SJSA1 (cell line): Measurements from ENCODE around the gene FSTL5. TPM values are rescaled to one million over a fixed set of nuclear protein-coding genes. Genes with fewer than 3 reads are reported as not detected.

Experiments
- DNase-seq, 2 experiments: peaks; one replicate each; pipeline ENCODE4 v3.0.0-alpha.2; 2015 to 2020; ENCODE audit warnings: low spot score in 2 of 2, low read depth in 1 of 2
- H3K27ac ChIP-seq: fragments of 250-450 bp; sonication (Bioruptor Pico); 2 replicates; pipeline ENCODE4 v1.5.1; 2020; ENCODE audit warnings: mild to moderate bottlenecking, moderate library complexity
- H3K27me3 ChIP-seq: fragments of 250-450 bp; sonication (Bioruptor Pico); replicated peaks from 2 replicates; pipeline ENCODE4 v1.5.1; 2020; ENCODE audit warnings: mild to moderate bottlenecking, moderate library complexity
- H3K36me3 ChIP-seq: fragments of 250-450 bp; sonication (Bioruptor Pico); 2 replicates; pipeline ENCODE4 v1.5.1; 2020; ENCODE audit warnings: mild to moderate bottlenecking
- H3K4me1 ChIP-seq: fragments of 250-450 bp; sonication (Bioruptor Pico); replicated peaks from 2 replicates; pipeline ENCODE4 v1.6.1; 2021; ENCODE audit warnings: mild to moderate bottlenecking
- H3K4me3 ChIP-seq: fragments of 250-450 bp; sonication (Bioruptor Pico); 2 replicates; pipeline ENCODE4 v1.5.1; 2020; ENCODE audit warnings: mild to moderate bottlenecking
- H3K9me3 ChIP-seq: fragments of 250-450 bp; sonication (Bioruptor Pico); replicated peaks from 2 replicates; pipeline ENCODE4 v1.5.1; 2020; ENCODE audit warnings: mild to moderate bottlenecking
- total RNA-seq: library from RNA; depleted of rRNA; stranded (reverse); fragments of >200 nt; shearing (Covaris generic); gene quantifications from 2 replicates; pipeline ENCODE4 v1.2.3, GENCODE V29; 2014

FSTL5 gene
- total RNA-seq, 1 experiment from 2014 or later, result not detected

DNA sequence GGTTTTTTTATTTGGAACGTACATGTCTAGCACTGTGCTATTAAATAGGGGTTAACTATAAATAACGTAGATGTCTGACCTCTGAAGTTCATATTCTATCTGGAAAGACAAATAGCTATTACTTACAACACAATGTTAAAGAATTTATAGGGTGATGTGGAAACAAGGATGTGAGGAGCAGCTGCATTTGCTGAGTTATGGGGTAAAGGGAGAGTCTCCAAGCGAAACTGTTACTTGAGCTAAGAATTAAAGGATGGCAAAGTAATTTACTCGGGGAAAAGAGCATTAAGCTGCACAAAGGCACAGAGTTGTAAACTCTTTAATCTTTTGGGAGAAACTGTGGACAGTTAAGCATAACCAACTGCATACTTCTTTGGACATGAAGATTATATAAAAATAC, 117.7 kb downstream of the FSTL5 start:
- DNase-seq, result no peak
- H3K4me3 ChIP-seq, result no peak overlapping the region
- H3K36me3 ChIP-seq, result no peaks in the 10 kb centered on the region
- no peaks in the 10 kb centered on the region; the same call in 1 of the 2 replicates for H3K9me3 ChIP-seq
- no peaks in the 10 kb centered on the region for H3K27me3 ChIP-seq
- no peak overlapping the region for H3K27ac ChIP-seq
- H3K4me1 ChIP-seq, result no peaks in the 10 kb centered on the region

DNA sequence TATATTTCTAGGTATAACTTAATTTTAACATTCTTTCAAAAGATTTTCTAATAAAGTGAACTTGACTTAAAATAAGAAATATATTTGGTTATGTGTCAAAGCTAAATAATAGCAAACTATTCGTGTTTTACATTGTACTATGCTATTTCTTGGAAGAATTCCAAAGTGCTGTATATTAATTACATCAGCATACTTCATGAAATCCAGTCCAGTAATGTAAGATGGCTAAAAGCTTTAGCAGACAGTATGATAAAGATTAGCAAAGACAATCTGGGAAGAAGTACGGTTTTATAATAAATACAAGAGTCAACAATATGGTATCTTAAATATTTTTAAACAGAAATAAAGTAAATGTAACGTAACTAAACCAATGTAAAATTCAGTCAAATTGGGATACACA, 125.7 kb downstream of the FSTL5 start:
- no peak for DNase-seq
- no peaks in the 10 kb centered on the region for H3K27me3 ChIP-seq
- H3K4me3 ChIP-seq, result no peak overlapping the region
- no peak overlapping the region for H3K27ac ChIP-seq
- peaks cover 5% of the 10 kb centered on the region; the same call in 1 of the 2 replicates for H3K9me3 ChIP-seq
- no peaks in the 10 kb centered on the region for H3K36me3 ChIP-seq
- H3K4me1 ChIP-seq, result no peaks in the 10 kb centered on the region

DNA sequence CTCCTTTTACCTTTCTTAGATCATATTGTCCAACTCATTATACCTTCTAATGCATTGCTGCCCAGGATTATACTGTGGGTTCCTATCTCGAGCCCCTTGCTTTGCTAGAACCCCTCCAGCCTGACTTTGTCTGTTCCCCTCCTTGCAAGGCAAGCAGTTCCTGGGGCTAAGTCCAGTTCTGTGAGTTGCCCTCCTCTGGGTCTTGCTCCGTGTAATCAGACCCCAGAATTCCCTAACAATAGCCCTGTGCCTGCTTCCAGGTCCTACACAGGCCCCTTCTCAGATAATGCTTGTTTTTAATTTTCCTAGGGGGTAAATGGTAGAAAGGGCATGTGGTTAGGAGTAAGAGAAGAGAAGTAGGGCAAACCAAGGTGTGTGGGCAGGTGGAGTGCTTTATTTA, 145.9 kb downstream of the FSTL5 start:
- no peak overlapping the region for H3K4me3 ChIP-seq
- H3K27ac ChIP-seq, result no peak overlapping the region
- H3K4me1 ChIP-seq, result no peaks in the 10 kb centered on the region
- H3K9me3 ChIP-seq, result no peaks in the 10 kb centered on the region
- no peak for DNase-seq
- H3K36me3 ChIP-seq, result no peaks in the 10 kb centered on the region
- no peaks in the 10 kb centered on the region for H3K27me3 ChIP-seq

DNA sequence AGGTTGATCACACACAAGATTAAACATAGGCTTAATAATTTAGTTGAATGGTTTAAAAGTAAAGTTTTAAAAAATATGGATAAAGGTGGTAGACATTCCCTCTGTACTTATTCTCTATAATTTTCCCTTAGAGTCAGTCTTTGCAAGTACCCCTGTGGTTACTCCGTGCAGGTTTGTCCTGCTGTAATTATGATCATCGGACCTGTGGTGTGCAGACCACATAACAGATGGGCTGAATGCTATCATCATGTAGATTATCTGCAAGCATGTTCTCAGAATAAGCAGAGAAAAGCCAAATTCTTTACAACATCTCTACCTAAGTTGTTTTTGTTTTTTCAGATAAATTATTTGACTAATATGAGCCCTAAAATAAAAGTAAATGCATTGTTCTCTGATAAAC, 146.8 kb downstream of the FSTL5 start:
- Histone ChIP-seq H3K9me3 (0 out of 2 replicates have a peak, but pooled peaks cover under 1% of the 10 kb centered on the region), H3K27ac (no peak overlapping the region), H3K36me3 (no peaks in the 10 kb centered on the region), H3K4me3 (no peak overlapping the region), H3K27me3 (no peaks in the 10 kb centered on the region), H3K4me1 (no peaks in the 10 kb centered on the region)
- no peak for DNase-seq

DNA sequence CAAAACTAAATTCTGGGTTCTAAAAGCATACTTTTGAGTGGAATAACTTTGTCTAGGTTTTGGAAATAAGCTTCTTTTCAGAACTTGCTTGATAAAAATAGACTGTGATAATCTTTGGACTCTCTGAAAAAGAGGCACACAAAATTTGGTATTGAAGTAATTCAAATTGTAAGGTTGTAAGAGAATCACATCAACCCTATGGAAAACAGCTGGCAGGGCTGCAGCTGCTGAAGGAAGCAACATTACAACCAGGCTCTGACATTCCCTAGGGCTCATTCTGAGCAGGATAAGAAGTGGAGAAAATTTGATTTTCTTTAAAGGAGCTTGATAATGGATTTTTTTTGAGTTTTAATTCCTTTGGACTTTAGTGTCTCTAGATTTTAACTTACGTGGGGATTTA, 147.6 kb downstream of the FSTL5 start:
- Histone ChIP-seq H3K27ac (no peak overlapping the region), H3K4me3 (no peak overlapping the region), H3K36me3 (no peaks in the 10 kb centered on the region), H3K4me1 (no peaks in the 10 kb centered on the region), H3K9me3 (0 out of 2 replicates have a peak, but pooled peaks cover 4% of the 10 kb centered on the region), H3K27me3 (no peaks in the 10 kb centered on the region)
- no peak for DNase-seq

DNA sequence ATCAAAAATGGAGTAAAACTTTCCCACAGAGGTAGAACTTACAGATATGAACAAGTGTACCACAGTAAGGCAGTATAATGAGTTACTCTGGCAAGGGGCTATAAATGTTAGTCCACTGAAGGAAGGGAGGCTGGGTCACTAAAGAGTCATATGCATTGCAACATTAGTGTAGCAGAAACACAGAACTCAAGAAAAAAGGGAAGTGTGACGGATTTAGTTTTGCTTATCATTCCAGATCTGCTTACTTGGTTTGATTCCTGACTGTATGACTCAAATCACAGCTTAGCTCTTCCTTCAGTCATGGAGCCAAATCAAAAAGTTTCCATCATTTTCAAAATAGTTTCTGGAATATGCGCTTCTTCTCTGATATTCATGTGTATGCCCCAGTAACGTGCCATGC, 148.7 kb downstream of the FSTL5 start:
- Histone ChIP-seq H3K27ac (no peak overlapping the region), H3K36me3 (no peaks in the 10 kb centered on the region), H3K4me1 (no peaks in the 10 kb centered on the region), H3K27me3 (no peaks in the 10 kb centered on the region), H3K9me3 (0 out of 2 replicates have a peak, but pooled peaks cover 4% of the 10 kb centered on the region), H3K4me3 (no peak overlapping the region)
- no peak for DNase-seq

DNA sequence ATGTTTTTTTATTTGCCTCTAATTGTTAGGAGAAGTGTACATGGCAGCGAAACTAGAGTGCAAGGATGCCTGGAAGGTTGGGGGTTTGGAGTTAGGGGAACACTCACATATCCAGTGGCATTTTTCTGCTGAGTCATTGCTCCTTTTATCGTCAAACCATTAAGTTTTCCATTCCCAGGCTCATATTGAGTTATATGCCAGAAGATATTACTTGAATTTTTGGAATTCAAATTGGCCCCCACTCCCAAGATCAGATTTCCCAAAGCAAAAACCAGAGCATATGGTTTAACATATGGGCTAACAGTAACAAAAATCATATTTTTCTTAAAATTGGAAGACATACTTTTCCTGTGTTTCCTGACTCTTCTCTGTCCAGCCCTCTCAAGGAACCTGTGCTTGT, 152.7 kb downstream of the FSTL5 start:
- 0 out of 2 replicates have a peak, but pooled peaks cover 4% of the 10 kb centered on the region for H3K9me3 ChIP-seq
- no peaks in the 10 kb centered on the region for H3K36me3 ChIP-seq
- H3K27ac ChIP-seq, result no peak overlapping the region
- H3K4me3 ChIP-seq, result no peak overlapping the region
- H3K4me1 ChIP-seq, result no peaks in the 10 kb centered on the region
- no peaks in the 10 kb centered on the region for H3K27me3 ChIP-seq
- no peak for DNase-seq

DNA sequence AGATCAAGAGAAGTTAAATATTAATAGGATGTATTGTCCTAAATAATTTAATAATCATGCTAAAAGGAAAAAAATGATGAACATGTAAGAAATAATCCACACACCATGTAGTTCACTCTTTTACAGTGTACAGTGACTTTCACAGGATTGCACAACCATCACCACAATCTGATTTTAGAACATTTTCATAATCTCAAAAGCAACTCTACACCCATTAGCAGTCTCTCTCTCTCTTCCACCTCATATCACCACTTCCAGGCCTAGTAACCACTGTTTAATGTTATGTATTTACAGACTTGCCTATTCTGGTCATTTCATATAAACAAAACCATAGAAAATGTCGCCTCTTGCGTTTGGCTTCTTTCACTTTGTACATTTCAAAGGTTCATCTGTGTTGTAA, 153.4 kb downstream of the FSTL5 start:
- Histone ChIP-seq H3K4me3 (no peak overlapping the region), H3K9me3 (0 out of 2 replicates have a peak, but pooled peaks cover 4% of the 10 kb centered on the region), H3K27ac (no peak overlapping the region), H3K36me3 (no peaks in the 10 kb centered on the region), H3K4me1 (no peaks in the 10 kb centered on the region), H3K27me3 (no peaks in the 10 kb centered on the region)
- DNase-seq, result no peak

DNA sequence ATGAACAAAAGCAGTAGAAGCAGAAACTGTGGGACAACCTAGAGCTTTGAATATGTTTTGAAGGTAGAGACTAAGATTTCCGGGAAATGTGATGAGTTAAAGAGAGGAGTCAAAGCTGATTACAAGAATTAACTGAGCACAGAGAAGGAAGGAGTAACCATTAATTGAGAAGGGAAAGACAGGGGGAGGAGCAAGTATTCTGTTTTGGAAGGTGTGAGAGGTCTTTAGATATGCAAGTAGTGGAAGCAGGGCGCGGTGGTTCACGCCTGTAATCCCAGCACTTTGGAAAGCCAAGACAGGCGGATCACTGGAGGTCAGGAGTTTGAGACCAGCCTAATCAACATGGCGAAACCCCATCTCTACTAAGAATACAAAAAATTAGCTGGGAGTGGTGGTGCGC, 171.5 kb downstream of the FSTL5 start:
- no peaks in the 10 kb centered on the region for H3K36me3 ChIP-seq
- no peaks in the 10 kb centered on the region for H3K27me3 ChIP-seq
- H3K27ac ChIP-seq, result no peak overlapping the region
- no peak overlapping the region for H3K4me3 ChIP-seq
- H3K4me1 ChIP-seq, result no peaks in the 10 kb centered on the region
- H3K9me3 ChIP-seq, result no peaks in the 10 kb centered on the region
- no peak for DNase-seq

DNA sequence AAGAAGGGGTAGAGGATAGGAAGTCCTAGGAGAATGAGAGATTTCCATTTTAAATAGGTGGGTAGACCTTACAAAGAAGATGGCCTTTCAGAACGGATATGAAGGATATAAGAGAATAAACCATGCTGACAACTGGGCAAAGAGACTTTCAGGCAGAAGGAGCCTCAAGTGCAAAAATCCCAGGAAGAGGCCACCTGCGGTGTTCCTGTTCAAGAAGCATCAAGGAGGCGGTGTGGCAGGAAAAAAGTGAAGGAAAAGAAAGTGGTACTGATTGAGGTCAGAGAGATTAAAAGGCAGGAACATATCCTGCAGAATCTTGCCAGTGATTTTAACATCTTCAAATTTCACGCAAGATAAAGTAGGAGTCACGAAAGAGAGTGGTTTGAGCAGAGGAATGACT, 172.0 kb downstream of the FSTL5 start:
- Histone ChIP-seq H3K9me3 (no peaks in the 10 kb centered on the region), H3K27ac (no peak overlapping the region), H3K4me1 (no peaks in the 10 kb centered on the region), H3K4me3 (no peak overlapping the region), H3K36me3 (no peaks in the 10 kb centered on the region), H3K27me3 (no peaks in the 10 kb centered on the region)
- DNase-seq, result no peak

DNA sequence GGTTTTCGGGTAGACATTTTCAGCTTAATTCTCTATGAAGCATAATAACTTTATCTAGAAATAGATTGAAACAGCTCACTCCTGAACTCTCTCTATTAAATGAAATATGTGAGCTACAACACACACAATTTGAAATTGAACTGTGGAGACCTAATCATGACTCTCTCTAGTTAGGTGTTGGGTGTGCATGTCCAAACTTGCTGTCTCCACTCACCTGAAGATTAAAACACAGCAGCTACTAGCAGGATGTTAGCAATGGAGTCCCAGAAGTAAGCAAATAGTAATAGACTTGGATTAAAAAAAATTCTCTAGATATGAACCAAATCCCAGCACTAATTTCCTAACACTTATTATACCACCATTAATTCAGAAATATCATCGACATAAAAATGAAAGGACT, 173.1 kb downstream of the FSTL5 start:
- H3K27ac ChIP-seq, result no peak overlapping the region
- H3K9me3 ChIP-seq, result no peaks in the 10 kb centered on the region
- no peaks in the 10 kb centered on the region for H3K36me3 ChIP-seq
- DNase-seq, result no peak
- no peaks in the 10 kb centered on the region for H3K27me3 ChIP-seq
- H3K4me1 ChIP-seq, result no peaks in the 10 kb centered on the region
- H3K4me3 ChIP-seq, result no peak overlapping the region

DNA sequence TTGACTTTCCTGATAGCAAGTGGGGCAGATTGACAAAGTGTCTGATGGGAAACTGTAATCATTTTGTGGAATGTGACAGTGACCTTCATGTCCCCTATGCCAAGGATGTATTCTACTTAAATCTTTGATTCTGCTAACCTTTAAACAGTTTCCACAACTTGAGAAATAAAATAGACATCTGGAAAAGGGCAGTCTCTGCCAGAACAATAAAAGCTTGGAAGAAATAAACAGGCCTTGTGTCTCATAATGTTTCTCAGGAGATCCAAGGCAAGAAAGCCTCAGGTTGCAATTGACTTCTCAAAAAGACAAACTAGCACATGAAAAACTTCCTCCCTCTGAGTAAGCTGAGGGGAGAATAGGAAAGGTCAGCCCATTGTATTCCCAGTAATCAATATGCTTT, 174.9 kb downstream of the FSTL5 start:
- no peak overlapping the region for H3K27ac ChIP-seq
- H3K27me3 ChIP-seq, result no peaks in the 10 kb centered on the region
- H3K4me1 ChIP-seq, result no peaks in the 10 kb centered on the region
- no peaks in the 10 kb centered on the region for H3K36me3 ChIP-seq
- no peak overlapping the region for H3K4me3 ChIP-seq
- H3K9me3 ChIP-seq, result no peaks in the 10 kb centered on the region
- DNase-seq, result no peak

DNA sequence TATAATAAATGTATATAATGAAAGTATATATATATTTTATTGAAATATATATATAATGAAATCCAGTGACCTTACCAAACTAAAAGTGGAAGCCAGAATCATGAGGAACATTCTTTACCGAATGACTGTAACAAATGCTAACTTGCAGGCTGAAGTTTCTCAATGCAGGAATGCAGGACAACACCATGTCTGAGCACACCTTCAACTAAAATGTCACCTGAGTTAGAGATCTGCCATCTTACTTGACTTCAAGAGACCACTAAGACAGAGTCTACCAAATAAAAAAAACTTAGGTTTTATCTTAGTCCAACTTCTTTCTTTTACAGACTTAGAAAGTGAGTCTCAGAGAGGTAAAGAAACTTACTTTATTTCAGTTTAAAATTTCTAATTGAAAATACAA, 176.2 kb downstream of the FSTL5 start:
- H3K36me3 ChIP-seq, result no peaks in the 10 kb centered on the region
- H3K4me3 ChIP-seq, result no peak overlapping the region
- no peak overlapping the region for H3K27ac ChIP-seq
- no peaks in the 10 kb centered on the region for H3K27me3 ChIP-seq
- H3K9me3 ChIP-seq, result no peaks in the 10 kb centered on the region
- DNase-seq, result no peak
- H3K4me1 ChIP-seq, result no peaks in the 10 kb centered on the region

DNA sequence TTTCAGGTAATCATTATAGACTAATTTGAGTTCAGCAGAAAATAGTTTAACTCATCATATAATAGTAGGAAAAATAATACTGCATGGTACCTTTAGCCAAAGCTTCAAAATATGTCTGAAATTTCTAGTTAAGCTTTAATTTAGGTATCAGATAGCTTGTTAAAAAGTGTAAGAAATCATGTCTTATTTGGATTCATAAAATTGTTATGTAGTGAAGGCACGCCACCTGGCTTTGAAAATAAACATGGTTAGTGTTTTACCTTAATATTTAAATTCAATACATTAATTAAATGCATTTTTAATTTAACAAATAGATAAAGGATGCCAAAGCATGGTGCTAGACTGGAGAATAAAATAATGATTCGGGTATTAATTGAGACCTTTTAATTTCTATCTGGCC, 211.4 kb downstream of the FSTL5 start:
- Histone ChIP-seq H3K27ac (no peak overlapping the region), H3K9me3 (no peaks in the 10 kb centered on the region), H3K4me3 (no peak overlapping the region), H3K36me3 (no peaks in the 10 kb centered on the region), H3K4me1 (no peaks in the 10 kb centered on the region), H3K27me3 (no peaks in the 10 kb centered on the region)
- no peak for DNase-seq

DNA sequence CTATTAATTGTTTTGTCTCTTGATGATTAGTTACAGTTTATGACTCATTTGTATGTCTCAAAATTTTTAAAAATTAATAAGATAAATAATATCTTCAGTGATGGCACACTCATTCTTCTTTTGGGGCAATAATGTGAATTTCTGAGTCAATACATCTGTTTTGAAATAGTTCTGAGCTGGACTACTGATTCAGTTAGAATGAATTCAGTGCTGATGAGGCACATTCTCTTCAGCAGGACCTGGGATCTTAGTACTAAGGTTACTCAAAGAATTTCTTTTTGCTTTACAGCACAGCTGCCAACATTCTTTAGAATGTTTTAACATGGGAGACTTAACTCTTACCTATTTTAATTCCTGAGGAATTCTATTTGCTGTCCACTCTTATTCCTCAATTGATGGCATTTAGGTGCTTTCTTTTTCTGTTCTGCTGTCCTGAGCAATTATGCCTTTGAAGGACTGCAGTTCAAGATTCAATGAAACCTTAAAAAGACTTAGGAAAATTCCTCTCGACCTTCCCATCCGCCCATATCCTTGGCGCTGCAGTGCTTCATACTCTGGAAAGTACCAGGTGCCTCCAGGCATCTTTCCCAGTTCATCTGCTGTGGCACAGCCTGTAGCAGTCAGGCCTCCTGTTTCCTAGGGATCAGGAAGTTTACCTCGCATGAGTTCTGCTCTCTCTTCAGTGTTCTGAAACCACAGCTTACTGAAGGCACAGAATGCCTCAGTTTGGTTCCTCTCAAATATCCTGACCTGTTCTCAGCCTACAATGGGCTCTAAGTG, 213.7 kb downstream of the FSTL5 start:
- Histone ChIP-seq H3K4me3 (no peak overlapping the region), H3K27me3 (no peaks in the 10 kb centered on the region), H3K4me1 (no peaks in the 10 kb centered on the region), H3K27ac (no peak overlapping the region), H3K36me3 (no peaks in the 10 kb centered on the region), H3K9me3 (no peaks in the 10 kb centered on the region)
- DNase-seq, result no peak
